Transverse colon (tissue), 4 donors: ENCODE data around the gene CHAMP1.

ENCODE experiments used
- EP300 ChIP-seq: sonication (generic); formaldehyde crosslinking; IDR thresholded peaks from one replicate; pipeline ENCODE4 v1.6.1; 2017; ENCODE audit warnings: antibody characterized with exemption, low read depth
- POLR2A ChIP-seq: fragments of 450-650 bp; IDR thresholded peaks from one replicate; pipeline ENCODE4 v1.6.1; 2016; ENCODE audit warnings: antibody characterized with exemption, mild to moderate bottlenecking, moderate library complexity
- POLR2AphosphoS5 ChIP-seq, 3 donors: sonication (generic); formaldehyde crosslinking; IDR thresholded peaks; one replicate each; pipeline ENCODE4 v1.6.1; 2016; ENCODE audit warnings: antibody characterized with exemption in 3 of 3
- TF ChIP-seq, protein P1 (sequence below), 5 experiments: fragments of 200-600 bp in 3 of 5; fragments of 450-650 bp in 2 of 5; sonication (generic) in 3 of 5; IDR thresholded peaks; 1 replicate in 2 of 5; 2 replicates in 3 of 5; pipeline ENCODE4 v1.5.1; 2016 to 2017; ENCODE audit warnings: antibody characterized with exemption in 5 of 5, inconsistent platforms in 3 of 5, mild to moderate bottlenecking in 2 of 5, moderate library complexity in 1 of 5

DNA sequence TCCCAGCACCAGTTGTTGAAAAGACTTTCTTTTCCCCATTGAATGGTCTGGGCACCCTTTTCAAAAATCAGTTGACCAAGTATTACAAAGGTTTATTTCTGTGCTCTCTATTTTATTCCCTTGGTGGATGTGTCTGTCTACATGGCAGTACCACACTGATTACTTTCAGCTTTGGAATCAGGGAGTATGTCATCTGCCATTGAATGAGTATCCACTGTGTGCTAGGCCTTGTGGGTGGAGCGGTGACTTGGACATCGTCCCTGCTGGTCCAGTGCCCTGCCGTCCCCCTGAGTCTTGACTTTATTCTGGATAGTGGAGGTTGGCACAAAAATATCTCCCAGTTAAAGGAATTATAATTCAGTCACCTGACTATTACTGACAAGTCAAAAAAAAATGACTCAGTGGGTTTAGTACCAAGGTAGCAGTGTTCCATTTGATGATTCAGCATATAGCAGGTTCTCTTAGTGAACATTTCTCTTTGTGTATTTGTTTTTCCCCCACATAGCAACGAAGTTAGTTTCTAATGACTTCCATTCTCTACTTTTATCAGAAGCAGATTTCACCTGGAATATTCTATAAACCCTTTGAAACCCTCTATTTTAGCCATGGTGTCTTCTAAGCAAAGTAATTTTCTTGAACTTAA, 29.0 kb upstream of the CHAMP1 start:
- TF ChIP-seq POLR2AphosphoS5 (IDR thresholded peaks at IDR 0.05) = no peak
- TF ChIP-seq POLR2A = no peak
- TF ChIP-seq, protein P1, sequence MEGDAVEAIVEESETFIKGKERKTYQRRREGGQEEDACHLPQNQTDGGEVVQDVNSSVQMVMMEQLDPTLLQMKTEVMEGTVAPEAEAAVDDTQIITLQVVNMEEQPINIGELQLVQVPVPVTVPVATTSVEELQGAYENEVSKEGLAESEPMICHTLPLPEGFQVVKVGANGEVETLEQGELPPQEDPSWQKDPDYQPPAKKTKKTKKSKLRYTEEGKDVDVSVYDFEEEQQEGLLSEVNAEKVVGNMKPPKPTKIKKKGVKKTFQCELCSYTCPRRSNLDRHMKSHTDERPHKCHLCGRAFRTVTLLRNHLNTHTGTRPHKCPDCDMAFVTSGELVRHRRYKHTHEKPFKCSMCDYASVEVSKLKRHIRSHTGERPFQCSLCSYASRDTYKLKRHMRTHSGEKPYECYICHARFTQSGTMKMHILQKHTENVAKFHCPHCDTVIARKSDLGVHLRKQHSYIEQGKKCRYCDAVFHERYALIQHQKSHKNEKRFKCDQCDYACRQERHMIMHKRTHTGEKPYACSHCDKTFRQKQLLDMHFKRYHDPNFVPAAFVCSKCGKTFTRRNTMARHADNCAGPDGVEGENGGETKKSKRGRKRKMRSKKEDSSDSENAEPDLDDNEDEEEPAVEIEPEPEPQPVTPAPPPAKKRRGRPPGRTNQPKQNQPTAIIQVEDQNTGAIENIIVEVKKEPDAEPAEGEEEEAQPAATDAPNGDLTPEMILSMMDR (IDR thresholded peaks at IDR 0.05) = no peak
- no peak for TF ChIP-seq EP300
